ENCODE data around the gene MGAT5.

DNA sequence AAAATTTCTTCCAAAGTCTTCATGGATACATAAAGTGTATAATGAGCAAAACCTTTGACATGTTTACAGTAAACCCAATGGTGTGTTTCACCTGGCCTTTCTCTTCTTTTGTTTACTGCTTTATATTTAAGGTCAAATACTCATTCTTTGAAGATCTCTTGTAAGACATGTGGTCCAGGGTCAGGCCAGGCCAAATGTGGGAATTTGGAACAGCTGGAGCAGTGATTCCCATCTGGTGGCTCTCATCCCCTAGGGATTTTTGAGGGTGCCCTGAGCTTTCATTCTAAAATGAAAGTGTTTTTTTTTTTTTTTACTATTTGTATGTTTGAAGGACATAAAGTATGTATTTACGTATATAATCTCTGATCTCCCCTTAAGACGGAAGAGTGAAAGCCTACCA lies 13.8 kb upstream of the MGAT5 start:
- TF ChIP-seq, protein P1, sequence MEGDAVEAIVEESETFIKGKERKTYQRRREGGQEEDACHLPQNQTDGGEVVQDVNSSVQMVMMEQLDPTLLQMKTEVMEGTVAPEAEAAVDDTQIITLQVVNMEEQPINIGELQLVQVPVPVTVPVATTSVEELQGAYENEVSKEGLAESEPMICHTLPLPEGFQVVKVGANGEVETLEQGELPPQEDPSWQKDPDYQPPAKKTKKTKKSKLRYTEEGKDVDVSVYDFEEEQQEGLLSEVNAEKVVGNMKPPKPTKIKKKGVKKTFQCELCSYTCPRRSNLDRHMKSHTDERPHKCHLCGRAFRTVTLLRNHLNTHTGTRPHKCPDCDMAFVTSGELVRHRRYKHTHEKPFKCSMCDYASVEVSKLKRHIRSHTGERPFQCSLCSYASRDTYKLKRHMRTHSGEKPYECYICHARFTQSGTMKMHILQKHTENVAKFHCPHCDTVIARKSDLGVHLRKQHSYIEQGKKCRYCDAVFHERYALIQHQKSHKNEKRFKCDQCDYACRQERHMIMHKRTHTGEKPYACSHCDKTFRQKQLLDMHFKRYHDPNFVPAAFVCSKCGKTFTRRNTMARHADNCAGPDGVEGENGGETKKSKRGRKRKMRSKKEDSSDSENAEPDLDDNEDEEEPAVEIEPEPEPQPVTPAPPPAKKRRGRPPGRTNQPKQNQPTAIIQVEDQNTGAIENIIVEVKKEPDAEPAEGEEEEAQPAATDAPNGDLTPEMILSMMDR (IDR thresholded peaks at IDR 0.05) = no peak
- TF ChIP-seq POLR2AphosphoS5 (IDR thresholded peaks at IDR 0.05) = no peak
- no peak for TF ChIP-seq POLR2A (IDR thresholded peaks at IDR 0.05)
- TF ChIP-seq EP300 (IDR thresholded peaks at IDR 0.05) = no peak
